HepG2 (cell line): ENCODE data around the gene IFT172. TPM values are rescaled to one million over a fixed set of nuclear protein-coding genes. Genes with fewer than 3 reads are reported as not detected.

Experiments used
- CBX5 ChIP-seq: sonication (generic); formaldehyde crosslinking; IDR thresholded peaks from 2 replicates; pipeline ENCODE4 v1.4.0; 2020; ENCODE audit warnings: missing genetic modification reagents, borderline replicate concordance
- CEBPG ChIP-seq: IDR thresholded peaks from 2 replicates; pipeline ENCODE4 v1.6.1; 2016
- FOXA1 ChIP-seq, 2 experiments: fragments of 450-650 bp in 1 of 2; sonication (generic) in 1 of 2; formaldehyde crosslinking in 1 of 2; IDR thresholded peaks; 2 replicates each; pipeline versions ENCODE4 v1.4.0 to v1.6.1; 2016 to 2020; ENCODE audit warnings: missing genetic modification reagents in 1 of 2
- FOXK2 ChIP-seq: fragments of 450-650 bp; IDR thresholded peaks from 2 replicates; pipeline ENCODE4 v1.6.1; 2016
- HDAC6 ChIP-seq: fragments of 200-600 bp; sonication (generic); IDR thresholded peaks from 2 replicates; pipeline ENCODE4 v1.7.0; 2017; ENCODE audit warnings: mild to moderate bottlenecking, antibody characterized with exemption, low read length, low read depth
- MXI1 ChIP-seq: IDR thresholded peaks from 3 replicates; pipeline ENCODE4 v1.6.1; 2012; ENCODE audit warnings: low read depth, low read length, inconsistent platforms, borderline replicate concordance
- MYC ChIP-seq: sonication (generic); formaldehyde crosslinking; IDR thresholded peaks from 2 replicates; pipeline ENCODE4 v1.9.0; 2021; ENCODE audit warnings: missing genetic modification reagents, borderline replicate concordance
- NPAS2 ChIP-seq: sonication (generic); formaldehyde crosslinking; IDR thresholded peaks from 2 replicates; pipeline ENCODE4 v1.8.0; 2022; ENCODE audit warnings: mild to moderate bottlenecking, missing genetic modification reagents, borderline replicate concordance
- PTBP1 ChIP-seq: fragments of 200-400 bp; formaldehyde crosslinking; IDR thresholded peaks from 2 replicates; pipeline ENCODE4 v1.6.1; 2018; ENCODE audit warnings: low read length, low read depth; ENCODE audit not compliant: poor library complexity, severe bottlenecking
- RELA ChIP-seq: sonication (generic); formaldehyde crosslinking; IDR thresholded peaks from 2 replicates; pipeline ENCODE4 v1.4.0; 2020; ENCODE audit warnings: missing genetic modification reagents
- SATB2 ChIP-seq: sonication (generic); formaldehyde crosslinking; IDR thresholded peaks from 2 replicates; pipeline ENCODE4 v1.5.0; 2020; ENCODE audit warnings: missing genetic modification reagents
- SOX5 ChIP-seq: IDR thresholded peaks from 2 replicates; pipeline ENCODE4 v1.6.1; 2016; ENCODE audit warnings: borderline replicate concordance
- U2AF1 ChIP-seq: fragments of 200-400 bp; formaldehyde crosslinking; optimal IDR thresholded peaks from 2 replicates; pipeline ENCODE3; 2017; ENCODE audit warnings: mild to moderate bottlenecking, low read depth, low read length
- XRCC5 ChIP-seq: fragments of 200-400 bp; formaldehyde crosslinking; optimal IDR thresholded peaks from 2 replicates; pipeline ENCODE3; 2017; ENCODE audit warnings: mild to moderate bottlenecking, low read length
- ZNF230 ChIP-seq: sonication (generic); formaldehyde crosslinking; IDR thresholded peaks from 2 replicates; pipeline ENCODE4 v1.4.0; 2020; ENCODE audit warnings: mild to moderate bottlenecking, missing genetic modification reagents
- ZNF33A ChIP-seq: sonication (generic); formaldehyde crosslinking; IDR thresholded peaks from 2 replicates; pipeline ENCODE4 v1.5.1; 2020; ENCODE audit warnings: missing genetic modification reagents, mild to moderate bottlenecking, moderate library complexity, borderline replicate concordance
- ZNF431 ChIP-seq: sonication (generic); formaldehyde crosslinking; IDR thresholded peaks from 2 replicates; pipeline ENCODE4 v1.9.0; 2022; ENCODE audit warnings: missing genetic modification reagents, low read depth, mild to moderate bottlenecking, borderline replicate concordance
- ZNF720 ChIP-seq: sonication (generic); formaldehyde crosslinking; IDR thresholded peaks from 2 replicates; pipeline ENCODE4 v1.4.0; 2020; ENCODE audit warnings: missing genetic modification reagents
- ZNF780A ChIP-seq: sonication (generic); formaldehyde crosslinking; IDR thresholded peaks from 2 replicates; pipeline ENCODE4 v1.8.0; 2022; ENCODE audit warnings: mild to moderate bottlenecking, missing genetic modification reagents, moderate library complexity
- ZSCAN31 ChIP-seq: sonication (generic); formaldehyde crosslinking; IDR thresholded peaks from 2 replicates; pipeline ENCODE4 v1.5.0; 2020; ENCODE audit warnings: low read depth, mild to moderate bottlenecking, missing genetic modification reagents
- polyA plus RNA-seq, 8 experiments: library from polyadenylated mRNA; depleted of rRNA in 3 of 8; stranded (reverse) in 7 of 8; unstranded in 1 of 8; fragments of >200 nt; fragmentation: Illumina TruSeq in 4 of 8; extraction: Trizol in 4 of 8; gene quantifications; 2 replicates each; pipeline versions ENCODE4 v1.2.1 to v1.2.3, GENCODE V29; 2011 to 2016; ENCODE audit warnings: low read depth in 4 of 8, missing spikeins in 1 of 8, mixed read lengths in 1 of 8; ENCODE audit not compliant: insufficient read depth in 1 of 8
- total RNA-seq, 5 experiments: library from RNA; depleted of rRNA; stranded (reverse); fragments of >200 nt; fragmentation: Illumina TruSeq; extraction: Trizol; gene quantifications; 2 replicates each; pipeline ENCODE4 v1.2.3, GENCODE V29; 2016; ENCODE audit warnings: low read depth in 1 of 5
- TF ChIP-seq, protein P1 (sequence below): IDR thresholded peaks from 2 replicates; pipeline ENCODE4 v1.4.0; 2020; ENCODE audit warnings: mild to moderate bottlenecking, missing genetic modification reagents
- TF ChIP-seq, protein P2 (sequence below): sonication (generic); formaldehyde crosslinking; IDR thresholded peaks from 2 replicates; pipeline ENCODE4 v1.5.0; 2020; ENCODE audit warnings: mild to moderate bottlenecking, missing genetic modification reagents, borderline replicate concordance
- TF ChIP-seq, protein P3 (sequence below): fragments of 450-650 bp; IDR thresholded peaks from 2 replicates; pipeline ENCODE4 v1.6.1; 2017

IFT172 gene
- total and polyA plus RNA-seq, 2 of the 13 experiments (the other 11 are each of a cell fraction or from before 2014, with no cell fraction given): 21.6 to 35.7 TPM

DNA sequence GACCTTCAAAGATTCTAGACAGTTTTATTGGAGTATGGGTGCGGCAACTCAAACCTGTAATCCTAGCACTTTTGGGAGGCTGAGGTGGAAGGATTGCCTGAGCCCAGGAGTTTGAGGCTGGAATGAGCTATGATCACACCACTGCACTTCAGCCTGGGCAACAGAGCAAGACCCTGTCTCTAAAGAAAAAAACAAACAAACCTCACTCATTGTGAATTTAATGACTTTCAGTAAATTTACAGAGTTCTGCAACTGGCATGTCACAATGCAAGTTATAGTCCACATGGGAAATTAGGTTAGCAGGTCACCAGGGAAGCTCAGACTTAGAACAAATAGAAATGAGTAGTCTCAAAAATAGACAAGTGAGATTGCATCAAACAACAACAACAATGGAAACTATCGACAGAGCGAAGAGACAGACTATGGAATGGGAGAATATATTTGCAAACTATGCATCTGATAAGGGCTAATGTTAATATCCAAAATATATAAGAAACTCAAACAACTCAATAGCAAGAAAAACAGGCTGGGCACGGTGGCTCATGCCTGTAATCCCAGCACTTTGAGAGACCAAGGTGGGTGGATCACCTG lies 67.8 kb downstream of the IFT172 start (continued):
- TF ChIP-seq, protein P1, sequence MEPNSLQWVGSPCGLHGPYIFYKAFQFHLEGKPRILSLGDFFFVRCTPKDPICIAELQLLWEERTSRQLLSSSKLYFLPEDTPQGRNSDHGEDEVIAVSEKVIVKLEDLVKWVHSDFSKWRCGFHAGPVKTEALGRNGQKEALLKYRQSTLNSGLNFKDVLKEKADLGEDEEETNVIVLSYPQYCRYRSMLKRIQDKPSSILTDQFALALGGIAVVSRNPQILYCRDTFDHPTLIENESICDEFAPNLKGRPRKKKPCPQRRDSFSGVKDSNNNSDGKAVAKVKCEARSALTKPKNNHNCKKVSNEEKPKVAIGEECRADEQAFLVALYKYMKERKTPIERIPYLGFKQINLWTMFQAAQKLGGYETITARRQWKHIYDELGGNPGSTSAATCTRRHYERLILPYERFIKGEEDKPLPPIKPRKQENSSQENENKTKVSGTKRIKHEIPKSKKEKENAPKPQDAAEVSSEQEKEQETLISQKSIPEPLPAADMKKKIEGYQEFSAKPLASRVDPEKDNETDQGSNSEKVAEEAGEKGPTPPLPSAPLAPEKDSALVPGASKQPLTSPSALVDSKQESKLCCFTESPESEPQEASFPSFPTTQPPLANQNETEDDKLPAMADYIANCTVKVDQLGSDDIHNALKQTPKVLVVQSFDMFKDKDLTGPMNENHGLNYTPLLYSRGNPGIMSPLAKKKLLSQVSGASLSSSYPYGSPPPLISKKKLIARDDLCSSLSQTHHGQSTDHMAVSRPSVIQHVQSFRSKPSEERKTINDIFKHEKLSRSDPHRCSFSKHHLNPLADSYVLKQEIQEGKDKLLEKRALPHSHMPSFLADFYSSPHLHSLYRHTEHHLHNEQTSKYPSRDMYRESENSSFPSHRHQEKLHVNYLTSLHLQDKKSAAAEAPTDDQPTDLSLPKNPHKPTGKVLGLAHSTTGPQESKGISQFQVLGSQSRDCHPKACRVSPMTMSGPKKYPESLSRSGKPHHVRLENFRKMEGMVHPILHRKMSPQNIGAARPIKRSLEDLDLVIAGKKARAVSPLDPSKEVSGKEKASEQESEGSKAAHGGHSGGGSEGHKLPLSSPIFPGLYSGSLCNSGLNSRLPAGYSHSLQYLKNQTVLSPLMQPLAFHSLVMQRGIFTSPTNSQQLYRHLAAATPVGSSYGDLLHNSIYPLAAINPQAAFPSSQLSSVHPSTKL (CRISPR knock-in tag): peak; percentile 22; the same call in 1 of the 2 replicates
- TF ChIP-seq PTBP1: no peak
- no peak for TF ChIP-seq MXI1
- no peak for TF ChIP-seq SATB2 (CRISPR knock-in tag)
- no peak for TF ChIP-seq U2AF1
- no peak for TF ChIP-seq ZNF720 (CRISPR knock-in tag)
- no peak for TF ChIP-seq ZNF33A (CRISPR knock-in tag)
- peak; percentile 54; the same call in 1 of the 2 replicates for TF ChIP-seq SOX5 (CRISPR knock-in tag)
- TF ChIP-seq, protein P2, sequence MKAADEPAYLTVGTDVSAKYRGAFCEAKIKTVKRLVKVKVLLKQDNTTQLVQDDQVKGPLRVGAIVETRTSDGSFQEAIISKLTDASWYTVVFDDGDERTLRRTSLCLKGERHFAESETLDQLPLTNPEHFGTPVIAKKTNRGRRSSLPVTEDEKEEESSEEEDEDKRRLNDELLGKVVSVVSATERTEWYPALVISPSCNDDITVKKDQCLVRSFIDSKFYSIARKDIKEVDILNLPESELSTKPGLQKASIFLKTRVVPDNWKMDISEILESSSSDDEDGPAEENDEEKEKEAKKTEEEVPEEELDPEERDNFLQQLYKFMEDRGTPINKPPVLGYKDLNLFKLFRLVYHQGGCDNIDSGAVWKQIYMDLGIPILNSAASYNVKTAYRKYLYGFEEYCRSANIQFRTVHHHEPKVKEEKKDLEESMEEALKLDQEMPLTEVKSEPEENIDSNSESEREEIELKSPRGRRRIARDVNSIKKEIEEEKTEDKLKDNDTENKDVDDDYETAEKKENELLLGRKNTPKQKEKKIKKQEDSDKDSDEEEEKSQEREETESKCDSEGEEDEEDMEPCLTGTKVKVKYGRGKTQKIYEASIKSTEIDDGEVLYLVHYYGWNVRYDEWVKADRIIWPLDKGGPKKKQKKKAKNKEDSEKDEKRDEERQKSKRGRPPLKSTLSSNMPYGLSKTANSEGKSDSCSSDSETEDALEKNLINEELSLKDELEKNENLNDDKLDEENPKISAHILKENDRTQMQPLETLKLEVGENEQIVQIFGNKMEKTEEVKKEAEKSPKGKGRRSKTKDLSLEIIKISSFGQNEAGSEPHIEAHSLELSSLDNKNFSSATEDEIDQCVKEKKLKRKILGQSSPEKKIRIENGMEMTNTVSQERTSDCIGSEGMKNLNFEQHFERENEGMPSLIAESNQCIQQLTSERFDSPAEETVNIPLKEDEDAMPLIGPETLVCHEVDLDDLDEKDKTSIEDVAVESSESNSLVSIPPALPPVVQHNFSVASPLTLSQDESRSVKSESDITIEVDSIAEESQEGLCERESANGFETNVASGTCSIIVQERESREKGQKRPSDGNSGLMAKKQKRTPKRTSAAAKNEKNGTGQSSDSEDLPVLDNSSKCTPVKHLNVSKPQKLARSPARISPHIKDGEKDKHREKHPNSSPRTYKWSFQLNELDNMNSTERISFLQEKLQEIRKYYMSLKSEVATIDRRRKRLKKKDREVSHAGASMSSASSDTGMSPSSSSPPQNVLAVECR (CRISPR knock-in tag): 0 out of 2 replicates have a peak, but pooled peaks have one; percentile 13
- TF ChIP-seq ZNF780A: no peak
- TF ChIP-seq XRCC5: no peak
- TF ChIP-seq ZSCAN31: no peak
- peak; percentile 27; the same call in 1 of the 2 replicates for TF ChIP-seq FOXK2
- no peak for TF ChIP-seq RELA
- TF ChIP-seq FOXA1 (IDR thresholded peaks at IDR 0.05): no peak
- TF ChIP-seq FOXA1 (CRISPR knock-in tag; IDR thresholded peaks at IDR 0.05): no peak
- no peak for TF ChIP-seq HDAC6
- no peak for TF ChIP-seq MYC (CRISPR knock-in tag)
- no peak for TF ChIP-seq CEBPG (CRISPR knock-in tag)
- TF ChIP-seq ZNF230 (CRISPR knock-in tag): no peak
- TF ChIP-seq, protein P3, sequence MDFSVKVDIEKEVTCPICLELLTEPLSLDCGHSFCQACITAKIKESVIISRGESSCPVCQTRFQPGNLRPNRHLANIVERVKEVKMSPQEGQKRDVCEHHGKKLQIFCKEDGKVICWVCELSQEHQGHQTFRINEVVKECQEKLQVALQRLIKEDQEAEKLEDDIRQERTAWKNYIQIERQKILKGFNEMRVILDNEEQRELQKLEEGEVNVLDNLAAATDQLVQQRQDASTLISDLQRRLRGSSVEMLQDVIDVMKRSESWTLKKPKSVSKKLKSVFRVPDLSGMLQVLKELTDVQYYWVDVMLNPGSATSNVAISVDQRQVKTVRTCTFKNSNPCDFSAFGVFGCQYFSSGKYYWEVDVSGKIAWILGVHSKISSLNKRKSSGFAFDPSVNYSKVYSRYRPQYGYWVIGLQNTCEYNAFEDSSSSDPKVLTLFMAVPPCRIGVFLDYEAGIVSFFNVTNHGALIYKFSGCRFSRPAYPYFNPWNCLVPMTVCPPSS: no peak
- no peak for TF ChIP-seq NPAS2 (CRISPR knock-in tag)
- no peak for TF ChIP-seq CBX5 (CRISPR knock-in tag)
- TF ChIP-seq ZNF431: no peak
